GM18519 (cell line): ENCODE measurements around the gene TEDC2.

Experiments used
- ATAC-seq: cut with Tn5 transposase; IDR thresholded peaks from one replicate; pipeline ENCODE4 v1.9.1; 2021; ENCODE audit warnings: mild to moderate bottlenecking, moderate library complexity; ENCODE audit not compliant: unreplicated experiment, low FRiP score

The TEDC2 gene

DNA sequence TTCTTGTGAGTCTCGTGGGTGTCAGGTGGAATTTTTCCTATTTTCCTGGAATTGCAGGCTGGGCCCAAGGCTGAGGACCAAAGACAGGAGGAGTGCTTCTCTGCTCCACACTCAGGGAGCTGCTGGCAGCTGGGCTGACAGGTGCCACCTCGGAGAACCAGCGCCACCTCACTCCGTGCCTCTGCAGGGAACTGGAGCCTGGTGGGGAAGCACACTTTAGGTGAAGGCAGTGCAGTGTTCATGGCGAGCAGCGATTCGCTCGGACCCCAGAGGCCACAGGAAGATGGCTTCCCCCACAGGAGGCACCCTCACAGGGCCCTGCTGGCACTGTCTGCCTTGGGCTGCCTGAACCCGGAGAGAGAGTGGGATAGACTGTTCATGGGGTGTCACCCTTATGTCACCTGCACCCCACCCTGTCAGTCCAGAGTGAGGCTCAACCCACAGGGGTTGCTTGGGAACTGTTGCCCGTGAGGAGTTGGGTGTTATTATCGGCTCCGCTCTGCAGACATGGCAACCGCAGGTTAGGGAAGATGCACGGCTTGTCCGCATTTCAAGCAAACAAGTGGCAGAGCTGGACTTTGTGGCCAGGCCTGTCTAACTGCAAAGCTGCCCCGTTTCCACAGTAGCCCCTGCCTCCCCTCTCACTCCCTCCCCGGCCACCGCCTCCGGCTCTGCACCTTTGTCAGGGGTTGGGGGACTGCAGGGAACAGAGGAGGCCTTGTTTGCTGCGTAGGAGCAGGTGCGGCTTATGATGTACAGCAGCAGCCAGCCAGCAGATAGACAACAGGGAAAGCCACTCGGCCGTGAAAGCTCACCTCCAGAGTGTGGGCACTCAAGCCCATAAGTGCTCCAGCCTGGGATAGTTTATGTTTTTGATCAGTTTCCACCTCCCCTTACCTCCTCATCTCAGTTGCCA, 30.5 kb downstream of the TEDC2 start:
- ATAC-seq = no peak

DNA sequence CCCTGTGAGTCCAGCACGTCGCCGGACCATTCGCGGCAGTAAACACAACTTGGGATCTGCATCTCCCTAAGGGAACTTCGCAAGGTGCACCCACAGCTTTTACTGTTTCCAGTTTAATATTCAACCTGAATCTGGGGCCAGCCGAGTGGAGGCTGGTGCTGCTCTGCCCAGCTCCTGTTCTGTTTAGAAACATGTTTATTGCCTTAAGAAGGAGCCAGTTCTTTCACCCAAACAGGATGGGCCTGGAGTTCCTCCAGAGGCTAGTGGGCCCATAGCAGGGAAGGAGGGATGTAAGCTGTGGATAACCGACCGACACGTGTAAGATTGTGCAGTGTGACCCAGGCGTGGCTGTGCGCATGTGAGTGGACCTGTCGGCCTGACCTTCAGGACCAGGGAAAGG, 32.4 kb downstream of the TEDC2 start:
- no peak for ATAC-seq

DNA sequence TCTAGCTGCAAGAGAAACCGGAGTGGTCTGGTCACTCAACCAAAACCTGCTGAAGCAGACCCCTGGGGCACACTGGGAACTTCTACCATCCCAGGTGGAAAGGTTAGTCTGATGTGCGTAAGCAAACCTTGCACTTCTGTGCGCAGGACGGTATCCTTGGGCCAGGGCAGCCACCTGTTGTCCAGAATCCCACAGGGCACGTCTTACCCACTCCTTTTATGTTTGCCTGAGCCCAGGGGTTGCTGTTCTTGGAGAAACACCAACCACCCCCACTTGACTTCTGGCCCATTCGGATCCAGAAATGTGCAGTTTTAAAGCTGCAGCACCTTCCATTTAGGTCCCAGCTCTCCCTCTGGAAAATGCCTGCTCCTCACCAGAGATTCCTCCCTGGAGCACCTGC, 33.7 kb downstream of the TEDC2 start:
- ATAC-seq = no peak

DNA sequence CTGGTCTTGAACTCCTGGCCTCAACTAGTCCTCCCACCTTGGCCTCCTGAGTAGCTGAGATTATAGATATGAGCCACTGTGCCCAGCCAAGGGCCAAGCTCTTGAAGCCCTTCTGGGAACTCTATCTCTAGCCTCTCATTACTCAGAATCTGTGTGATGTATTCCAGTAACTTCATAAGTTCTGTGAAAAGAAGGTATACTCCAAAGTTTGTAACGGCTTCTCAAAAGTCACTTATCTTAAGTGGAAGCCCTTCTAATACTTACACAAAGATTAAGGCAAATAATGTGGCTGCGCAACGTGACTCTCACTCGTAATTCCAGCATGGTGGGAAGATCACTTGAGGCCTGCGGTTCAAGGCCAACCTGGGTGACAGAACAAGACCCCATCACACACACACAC, 34.7 kb downstream of the TEDC2 start:
- no peak for ATAC-seq

DNA sequence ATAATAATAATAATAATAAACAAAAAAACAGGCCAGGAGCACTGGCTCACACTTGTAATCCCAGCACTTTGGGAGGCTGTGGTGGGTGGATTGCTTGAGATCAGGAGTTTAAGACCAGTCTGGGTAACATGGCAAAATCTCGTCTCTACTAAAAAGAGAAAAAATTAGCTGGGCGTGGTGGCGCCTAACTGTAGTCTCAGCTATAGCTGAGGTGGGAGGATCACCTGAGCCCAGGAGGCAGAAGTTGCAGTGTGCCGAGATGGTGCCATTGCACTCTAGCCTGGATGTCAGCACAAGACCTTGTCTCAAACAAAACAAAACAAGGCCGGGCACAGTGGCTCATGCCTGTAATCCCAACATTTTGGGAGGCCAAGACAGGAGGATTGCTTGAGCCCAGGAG, 35.1 kb downstream of the TEDC2 start:
- ATAC-seq = no peak

DNA sequence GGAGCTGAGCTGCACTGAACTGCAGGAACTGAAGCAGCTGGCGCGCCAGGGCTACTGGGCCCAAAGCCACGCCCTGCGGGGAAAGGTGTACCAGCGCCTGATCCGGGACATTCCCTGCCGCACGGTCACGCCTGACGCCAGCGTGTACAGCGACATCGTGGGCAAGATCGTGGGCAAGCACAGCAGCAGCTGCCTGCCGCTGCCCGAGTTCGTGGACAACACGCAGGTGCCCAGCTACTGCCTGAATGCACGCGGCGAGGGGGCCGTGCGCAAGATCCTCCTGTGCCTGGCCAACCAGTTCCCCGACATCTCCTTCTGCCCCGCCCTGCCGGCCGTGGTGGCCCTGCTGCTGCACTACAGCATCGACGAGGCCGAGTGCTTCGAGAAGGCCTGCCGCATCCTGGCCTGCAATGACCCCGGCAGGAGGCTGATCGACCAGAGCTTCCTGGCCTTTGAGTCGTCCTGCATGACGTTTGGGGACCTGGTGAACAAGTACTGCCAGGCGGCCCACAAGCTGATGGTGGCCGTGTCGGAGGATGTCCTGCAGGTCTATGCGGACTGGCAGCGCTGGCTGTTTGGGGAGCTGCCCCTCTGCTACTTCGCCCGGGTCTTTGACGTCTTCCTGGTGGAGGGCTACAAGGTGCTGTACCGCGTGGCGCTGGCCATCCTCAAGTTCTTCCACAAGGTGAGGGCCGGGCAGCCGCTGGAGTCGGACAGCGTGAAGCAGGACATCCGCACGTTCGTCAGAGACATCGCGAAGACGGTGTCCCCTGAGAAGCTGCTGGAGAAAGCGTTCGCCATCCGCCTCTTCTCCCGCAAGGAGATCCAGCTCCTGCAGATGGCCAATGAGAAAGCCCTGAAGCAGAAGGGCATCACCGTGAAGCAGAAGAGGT, 36.6 kb downstream of the TEDC2 start:
- no peak for ATAC-seq

DNA sequence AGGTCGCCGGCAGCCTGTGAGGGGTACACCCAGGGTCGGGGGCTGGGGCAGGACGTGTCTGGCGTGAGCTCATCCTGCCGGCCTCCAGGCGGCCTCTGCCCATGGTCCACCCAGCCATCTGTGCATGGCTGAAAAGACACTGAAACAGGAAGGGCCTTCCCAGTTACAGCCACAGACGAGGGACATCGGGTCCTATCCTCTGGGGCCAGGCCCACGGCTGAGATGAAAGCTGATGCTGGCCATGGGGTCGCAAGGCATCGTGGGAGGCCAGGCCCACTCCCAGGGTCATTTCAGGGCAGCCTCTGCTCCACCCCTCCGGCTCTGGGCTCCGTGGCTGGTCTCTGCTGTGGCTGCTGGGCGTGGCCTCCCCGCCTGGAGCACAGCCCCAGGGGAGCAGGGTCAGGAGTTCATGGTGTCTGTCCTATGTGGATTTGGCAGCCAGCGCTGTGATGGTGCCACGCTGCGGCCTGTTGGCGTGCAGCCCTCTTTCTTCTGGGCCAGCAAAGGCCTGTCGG, 37.3 kb downstream of the TEDC2 start:
- ATAC-seq = no peak

DNA sequence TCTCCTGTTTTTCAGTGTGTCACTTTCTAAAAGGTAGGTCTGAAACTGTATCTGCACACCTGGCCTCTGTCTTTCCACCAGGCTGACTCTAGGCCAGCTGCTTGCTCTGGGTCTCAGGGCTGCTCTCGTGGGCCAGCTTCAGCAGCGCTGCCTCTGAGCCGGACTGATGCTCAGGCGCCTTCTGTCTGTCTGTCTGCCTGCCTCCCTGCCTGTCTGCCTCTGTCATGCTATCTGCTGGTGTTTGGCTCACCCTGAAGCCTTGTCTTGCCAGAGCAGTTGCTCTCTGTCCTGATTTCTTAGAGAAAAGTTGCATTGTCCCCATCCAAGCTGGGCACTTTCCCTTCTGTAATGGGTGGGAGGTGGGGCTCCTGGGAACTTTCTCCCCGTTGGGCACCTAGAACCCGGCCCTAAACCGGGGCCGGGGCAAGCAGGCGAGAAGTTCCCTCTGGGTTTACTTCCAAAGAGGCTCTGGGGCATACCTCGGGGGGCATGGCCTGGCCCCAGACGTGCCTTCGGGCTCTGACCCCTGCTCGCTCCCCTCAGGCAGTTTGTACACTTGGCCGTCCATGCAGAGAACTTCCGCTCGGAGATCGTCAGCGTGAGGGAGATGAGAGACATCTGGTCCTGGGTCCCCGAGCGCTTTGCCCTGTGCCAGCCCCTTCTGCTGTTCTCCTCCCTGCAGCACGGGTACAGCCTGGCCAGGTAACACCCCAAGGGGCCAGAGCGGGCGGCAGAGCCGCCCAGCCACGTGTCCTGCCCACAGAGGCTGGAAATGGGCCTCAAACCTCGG, 38.0 kb downstream of the TEDC2 start:
- no peak for ATAC-seq

DNA sequence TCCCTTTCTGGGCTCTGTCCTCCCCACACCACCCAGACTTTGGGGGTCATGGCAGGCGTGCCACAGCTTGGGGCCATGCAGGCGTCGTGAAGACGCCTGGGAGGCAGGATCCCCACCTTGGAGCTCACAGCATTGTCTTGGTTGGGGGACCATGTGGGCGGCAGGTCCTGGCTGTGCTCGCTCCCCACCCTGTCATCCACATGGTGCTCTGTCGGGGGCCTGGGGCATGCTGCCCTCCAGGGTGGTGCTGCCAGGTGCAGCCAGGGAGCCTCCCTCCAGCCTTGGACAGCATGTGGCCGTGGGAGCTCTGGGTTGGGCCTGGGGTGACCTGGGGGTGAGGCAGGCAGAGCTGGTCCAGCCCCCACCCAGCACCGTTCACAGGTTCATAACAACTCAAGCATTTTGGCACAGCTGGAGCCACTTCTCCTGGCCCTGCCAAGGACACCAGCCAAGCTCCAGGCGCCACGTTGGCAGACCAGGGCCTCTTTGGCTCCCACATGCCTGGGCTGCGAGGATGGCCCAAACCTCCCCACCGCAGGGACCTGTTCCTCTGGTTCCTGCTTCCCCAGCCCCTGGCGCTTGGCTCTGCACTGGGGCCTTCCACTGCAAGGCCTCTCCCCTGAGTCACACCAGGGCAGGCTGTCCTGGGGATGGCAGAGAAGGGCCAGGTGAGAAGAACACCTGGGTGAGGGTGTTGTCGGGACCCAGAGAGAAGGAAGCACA, 38.8 kb downstream of the TEDC2 start:
- no peak for ATAC-seq

DNA sequence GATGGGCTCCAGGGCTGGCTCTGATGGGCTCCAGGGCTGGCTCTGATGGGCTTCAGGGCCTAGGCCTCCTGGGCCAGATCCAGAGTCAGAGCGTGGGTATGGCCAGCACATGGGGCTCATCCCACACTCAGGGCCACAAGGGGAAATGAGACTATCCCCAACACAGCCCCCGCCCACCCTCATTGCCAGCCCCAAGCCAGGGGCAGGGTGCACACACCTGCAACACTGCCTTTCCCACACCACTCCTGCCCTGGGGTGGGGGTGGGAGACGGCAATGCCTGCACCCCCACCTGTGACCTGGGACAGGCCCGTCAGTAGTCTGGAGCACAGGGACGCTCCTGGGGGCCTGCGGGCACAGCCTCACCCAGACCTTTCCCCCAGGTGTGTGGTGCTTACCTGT, 39.5 kb downstream of the TEDC2 start:
- ATAC-seq = no peak

DNA sequence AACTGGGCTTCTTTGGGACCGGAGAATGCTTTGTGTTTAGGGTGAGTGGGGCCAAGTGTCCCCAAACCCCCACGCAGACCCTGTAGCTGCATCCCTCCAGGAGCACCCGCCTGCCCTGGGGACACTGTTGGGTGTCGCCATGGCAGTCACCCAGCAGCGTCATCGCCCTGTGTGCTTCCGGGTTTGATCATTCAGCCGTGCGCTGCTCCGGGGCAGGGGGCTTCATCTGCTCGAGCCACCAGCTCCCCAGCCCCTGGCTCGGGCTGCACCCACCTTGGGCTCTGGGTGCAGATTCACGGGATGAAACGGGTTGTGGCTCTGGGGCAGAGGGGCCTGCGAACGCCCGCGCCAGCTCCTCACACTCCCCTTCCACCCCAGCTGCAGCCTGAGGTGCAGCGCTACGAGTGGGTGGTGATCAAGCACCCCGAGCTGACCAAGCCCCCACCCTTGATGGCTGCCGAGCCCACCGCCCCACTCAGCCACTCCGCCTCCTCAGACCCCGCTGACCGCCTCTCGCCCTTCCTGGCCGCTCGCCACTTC, 40.1 kb downstream of the TEDC2 start:
- no peak for ATAC-seq

DNA sequence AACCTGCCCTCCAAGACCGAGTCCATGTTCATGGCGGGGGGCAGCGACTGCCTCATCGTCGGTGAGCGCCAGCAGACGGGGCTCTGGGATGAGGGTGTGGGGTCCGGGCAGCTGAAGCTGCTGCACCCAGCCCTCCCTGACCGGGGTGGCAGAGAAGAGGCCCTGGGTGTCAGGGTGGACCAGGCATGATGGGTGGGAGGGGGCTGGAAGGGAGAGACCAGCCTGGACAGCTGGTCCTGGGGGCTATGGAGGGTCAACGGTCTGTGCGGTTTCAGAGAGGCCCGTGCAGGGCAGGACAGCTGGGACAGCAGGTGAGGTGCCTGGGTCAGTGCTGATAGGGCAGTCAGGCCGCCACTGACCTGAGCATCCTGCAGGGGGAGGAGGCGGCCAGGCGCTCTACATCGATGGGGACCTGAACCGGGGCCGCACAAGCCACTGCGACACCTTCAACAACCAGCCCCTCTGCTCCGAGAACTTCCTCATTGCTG, 40.6 kb downstream of the TEDC2 start:
- no peak for ATAC-seq

DNA sequence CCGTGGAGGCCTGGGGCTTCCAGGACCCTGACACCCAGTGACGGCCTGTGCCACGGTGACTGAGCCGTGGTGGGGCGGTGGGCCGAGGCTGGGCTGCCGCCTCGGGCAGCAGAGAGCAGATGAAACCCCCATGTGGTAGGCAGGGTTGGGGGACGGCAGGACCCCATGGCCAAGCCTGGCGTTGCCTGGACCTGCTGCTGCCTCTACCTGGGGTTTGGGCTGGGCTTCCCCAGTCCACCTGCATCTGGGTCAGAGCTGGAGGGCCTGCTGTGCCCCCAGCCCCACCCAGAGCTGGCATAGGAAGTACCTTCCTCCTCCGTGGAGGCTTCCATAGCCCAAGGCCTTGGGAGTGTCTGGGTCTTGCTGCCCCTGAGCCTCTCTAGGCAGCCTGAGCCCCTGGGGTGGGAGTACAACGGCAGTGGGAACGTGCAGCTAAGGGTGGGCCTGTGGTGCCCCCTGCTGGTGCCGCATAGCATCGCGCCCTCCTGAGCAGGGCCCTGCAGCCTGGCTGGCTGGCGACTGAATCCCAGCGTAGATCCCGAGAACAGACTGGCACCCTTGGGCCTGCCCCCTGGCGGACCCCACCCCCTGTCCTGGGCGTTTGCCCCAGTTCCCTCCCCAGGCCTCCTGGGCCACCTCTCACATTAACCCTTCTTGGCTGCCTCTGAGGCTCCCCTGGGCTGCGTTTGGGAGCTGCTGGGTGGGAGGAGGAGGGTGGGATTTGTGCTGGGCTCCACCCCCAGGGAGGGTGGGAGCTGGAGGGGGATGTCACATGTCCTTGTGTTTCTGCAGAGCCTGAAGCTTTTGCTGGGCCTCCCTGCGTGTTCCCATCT, 41.2 kb downstream of the TEDC2 start:
- ATAC-seq = no peak

DNA sequence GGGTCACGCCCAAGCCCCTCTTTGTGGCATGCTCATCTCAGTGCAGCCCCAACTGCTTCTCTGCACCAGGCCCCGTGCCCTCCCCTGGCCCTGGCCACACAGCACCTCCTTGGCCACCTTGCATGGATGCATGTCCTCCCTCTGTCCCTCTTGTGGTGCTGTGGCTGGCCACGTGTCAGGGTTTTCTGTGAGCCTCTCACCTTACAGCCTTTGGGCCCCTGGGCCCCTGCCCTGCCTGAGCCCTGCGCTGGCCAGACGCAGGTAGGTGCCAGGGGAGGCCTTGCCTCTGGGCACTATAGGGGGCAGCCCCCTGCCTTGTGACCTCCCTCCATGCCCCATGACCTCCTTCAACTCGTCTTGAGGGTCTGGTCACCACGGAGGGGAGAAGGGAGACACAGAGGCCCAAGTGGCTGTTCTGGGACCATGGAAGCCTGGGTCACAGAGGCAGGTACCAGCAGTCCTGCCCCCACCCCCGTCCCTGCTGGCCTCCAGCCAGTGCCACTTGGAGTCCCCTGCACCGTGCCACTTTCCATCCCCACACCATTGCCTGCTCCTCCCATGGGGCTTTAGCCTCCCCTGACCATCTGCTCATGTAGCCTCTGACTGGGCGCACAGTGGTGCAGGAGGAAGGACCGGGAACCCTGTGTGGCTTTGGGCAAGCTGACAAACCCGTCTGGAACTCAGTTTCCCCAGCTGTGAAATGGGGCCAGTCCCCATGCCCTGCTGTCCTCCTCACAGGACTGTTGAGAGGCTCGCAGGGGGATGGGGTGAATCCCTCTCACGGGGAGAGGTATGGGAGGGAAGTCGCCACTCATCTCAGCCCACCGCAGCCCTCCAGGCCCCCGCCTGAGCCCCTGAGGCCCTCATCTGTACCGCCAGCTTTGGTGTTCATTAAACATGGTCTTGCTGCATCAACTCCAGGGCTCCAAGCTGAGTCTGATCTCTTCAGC, 42.3 kb downstream of the TEDC2 start:
- ATAC-seq = no peak

DNA sequence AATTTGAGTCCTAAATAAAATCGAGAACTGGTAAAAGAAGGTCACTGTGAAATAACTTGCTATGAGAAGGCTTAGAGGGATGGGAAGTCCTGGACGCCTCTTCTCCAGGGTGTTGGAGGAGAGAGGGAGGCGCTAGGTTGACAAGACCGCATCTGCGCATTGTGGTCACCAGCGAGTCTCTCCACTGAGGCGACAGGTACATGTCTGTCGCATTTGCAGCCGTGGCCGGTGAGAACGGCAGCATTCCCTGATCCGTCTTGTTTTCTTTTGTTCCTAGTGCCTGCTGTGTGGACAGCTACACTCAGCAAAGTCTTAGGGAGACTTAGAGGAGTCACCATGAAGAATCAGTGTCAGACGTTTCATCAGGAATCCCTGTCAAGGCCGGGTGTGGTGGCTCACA, 45.8 kb downstream of the TEDC2 start:
- no peak for ATAC-seq

DNA sequence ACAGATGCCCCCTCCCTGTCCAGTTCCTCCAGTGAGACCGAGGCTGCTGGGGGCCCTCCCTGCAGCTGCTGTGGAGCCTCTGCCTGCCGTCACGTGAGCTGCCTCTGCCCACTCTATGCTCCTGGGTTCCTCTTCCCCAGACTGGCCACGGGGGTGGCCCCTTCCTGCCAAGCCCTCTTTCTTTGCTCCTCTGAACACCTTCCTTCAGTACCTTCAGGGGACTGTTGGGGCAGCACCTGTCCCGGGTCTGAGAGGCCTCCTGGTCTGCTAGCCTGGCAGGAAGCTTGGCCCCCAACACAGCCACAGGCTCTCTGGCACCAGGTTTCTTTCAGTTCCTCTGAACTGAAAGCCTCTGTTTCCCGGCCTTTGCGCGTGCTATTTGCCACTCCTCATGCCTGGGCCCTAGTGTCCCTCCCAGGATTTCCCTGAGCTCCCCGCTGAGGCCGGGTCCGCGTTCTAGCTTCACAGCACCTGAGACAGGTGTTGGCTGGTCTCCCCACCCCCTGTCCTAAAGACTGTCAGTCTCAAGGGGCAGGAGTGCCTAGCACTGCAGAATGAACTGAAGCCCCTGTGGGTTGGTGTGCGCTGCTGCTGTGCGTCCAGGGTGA, 47.2 kb downstream of the TEDC2 start:
- ATAC-seq = no peak

DNA sequence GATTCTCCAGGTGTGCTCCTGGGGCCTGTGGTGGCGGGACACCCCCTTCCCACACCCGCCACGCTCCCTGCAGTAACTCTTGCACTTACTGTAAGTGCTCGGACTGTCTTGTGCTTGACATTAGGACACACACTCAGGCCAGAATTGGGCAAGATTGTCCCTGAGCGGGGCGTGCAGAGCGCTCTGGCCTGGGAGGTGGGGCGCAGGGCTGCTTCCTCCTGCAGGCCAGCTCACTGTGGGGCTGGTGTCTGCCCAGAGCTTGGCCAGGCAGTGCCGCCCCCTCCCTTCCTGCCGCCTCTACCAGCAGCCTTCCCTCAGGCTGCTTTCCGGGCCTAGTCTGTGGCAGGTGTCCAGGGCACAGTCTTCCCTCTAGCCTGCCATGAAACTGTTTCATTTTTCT, 47.8 kb downstream of the TEDC2 start:
- ATAC-seq = no peak
